Suprapubic skin (tissue), 4 donors: ENCODE results near the gene UTY. TPM values are rescaled to one million over a fixed set of nuclear protein-coding genes. Genes with fewer than 3 reads are reported as not detected.
"Not testable (repeated sequence)": the region's sequence is repeated elsewhere in the genome, so short reads cannot be mapped to it uniquely, and the experiment has no call there.

ENCODE experiments used
- DNase-seq, 2 donors: peaks; one replicate each; pipeline ENCODE4 v3.0.0-alpha.2; 2019; ENCODE audit warnings: low spot score in 2 of 2
- H3K27ac ChIP-seq: fragments of 200-600 bp; sonication (generic); one replicate; pipeline ENCODE4 v1.5.1; 2019
- H3K27me3 ChIP-seq: fragments of 200-600 bp; sonication (generic); one replicate; pipeline ENCODE4 v1.5.1; 2019
- H3K36me3 ChIP-seq: fragments of 200-600 bp; sonication (generic); one replicate; pipeline ENCODE4 v1.5.1; 2019
- H3K4me1 ChIP-seq: fragments of 200-600 bp; sonication (generic); one replicate; pipeline ENCODE4 v1.5.1; 2019
- H3K4me3 ChIP-seq: fragments of 200-600 bp; sonication (generic); one replicate; pipeline ENCODE4 v1.5.1; 2019; ENCODE audit warnings: mild to moderate bottlenecking
- H3K9me3 ChIP-seq: fragments of 200-600 bp; sonication (generic); one replicate; pipeline ENCODE4 v1.5.1; 2019
- CTCF ChIP-seq, 2 donors: fragments of 200-600 bp in 1 of 2; fragments of 450-650 bp in 1 of 2; sonication (generic) in 1 of 2; IDR thresholded peaks; one replicate each; pipeline ENCODE4 v1.5.1; 2016 to 2019; ENCODE audit warnings: antibody characterized with exemption in 2 of 2, mild to moderate bottlenecking in 1 of 2, moderate library complexity in 1 of 2
- EP300 ChIP-seq: sonication (generic); formaldehyde crosslinking; IDR thresholded peaks from one replicate; pipeline ENCODE4 v1.6.1; 2017; ENCODE audit warnings: antibody characterized with exemption
- POLR2A ChIP-seq, 2 donors: fragments of 450-650 bp; IDR thresholded peaks; one replicate each; pipeline ENCODE4 v1.6.1; 2017; ENCODE audit warnings: antibody characterized with exemption in 2 of 2, mild to moderate bottlenecking in 2 of 2, moderate library complexity in 2 of 2
- POLR2AphosphoS5 ChIP-seq, 3 donors: sonication (generic); formaldehyde crosslinking; IDR thresholded peaks; one replicate each; pipeline ENCODE4 v1.6.1; 2017; ENCODE audit warnings: antibody characterized with exemption in 3 of 3
- WGBS: methylation state at CpG from one replicate; pipeline ENCODE4 v1.1.5; 2018; 5-methylcytosine and 5-hydroxymethylcytosine counted together
- total RNA-seq, 4 donors: library from RNA; depleted of rRNA; stranded (reverse); fragments of >200 nt; gene quantifications; one replicate each; pipeline ENCODE4 v1.1.0, GENCODE V29; 2016

The UTY gene
- total RNA-seq, 4 donors from 2014 or later = 0.11 to 40.0 (median 17.5) TPM

GRCh38 chrY:13295026-13295425 is 184.8 kb downstream of the UTY start:
- TF ChIP-seq EP300 (no peak), POLR2A (IDR thresholded peaks at IDR 0.05) (no peak), POLR2AphosphoS5 (IDR thresholded peaks at IDR 0.05) (no peak), CTCF (IDR thresholded peaks at IDR 0.05) (no peak)
- no peak overlapping the region for H3K4me3 ChIP-seq
- H3K27ac ChIP-seq = no peak overlapping the region
- peaks cover 25% of the 10 kb centered on the region for H3K36me3 ChIP-seq
- no peaks in the 10 kb centered on the region for H3K9me3 ChIP-seq
- no peak for DNase-seq
- no peaks in the 10 kb centered on the region for H3K27me3 ChIP-seq
- no peaks in the 10 kb centered on the region for H3K4me1 ChIP-seq
- no CpG with 5 or more reads among the region's 2 CpGs for WGBS

GRCh38 chrY:13291199-13291598 is 188.6 kb downstream of the UTY start:
- TF ChIP-seq POLR2A (IDR thresholded peaks at IDR 0.05) = no peak
- no peak for TF ChIP-seq POLR2AphosphoS5 (IDR thresholded peaks at IDR 0.05)
- TF ChIP-seq EP300 = no peak
- H3K36me3 ChIP-seq = peaks cover 45% of the 10 kb centered on the region
- H3K27me3 ChIP-seq = no peaks in the 10 kb centered on the region
- no peaks in the 10 kb centered on the region for H3K4me1 ChIP-seq
- no peak for DNase-seq
- no peak overlapping the region for H3K4me3 ChIP-seq
- WGBS = no CpG with 5 or more reads among the region's 1 CpG
- H3K9me3 ChIP-seq = no peaks in the 10 kb centered on the region
- H3K27ac ChIP-seq = no peak overlapping the region

GRCh38 chrY:13282151-13283054 is 197.4 kb downstream of the UTY start:
- not testable (repeated sequence) for H3K27ac ChIP-seq
- no CpG with 5 or more reads among the region's 15 CpGs for WGBS

GRCh38 chrY:13279561-13279960 is 200.3 kb downstream of the UTY start:
- no peak for DNase-seq
- H3K4me3 ChIP-seq = no peak overlapping the region
- peaks cover 19% of the 10 kb centered on the region for H3K36me3 ChIP-seq
- TF ChIP-seq POLR2AphosphoS5 (IDR thresholded peaks at IDR 0.05) (no peak), POLR2A (IDR thresholded peaks at IDR 0.05) (no peak), CTCF (IDR thresholded peaks at IDR 0.05) (no peak), EP300 (no peak)
- no CpG with 5 or more reads among the region's 2 CpGs for WGBS
- no peak overlapping the region for H3K27ac ChIP-seq
- H3K9me3 ChIP-seq = no peaks in the 10 kb centered on the region
- no peaks in the 10 kb centered on the region for H3K4me1 ChIP-seq
- no peaks in the 10 kb centered on the region for H3K27me3 ChIP-seq

More at GRCh38 chrY:13282151-13283054, 197.4 kb downstream of the UTY start:
- not testable (repeated sequence) for H3K4me1 ChIP-seq, H3K9me3 ChIP-seq, H3K27me3 ChIP-seq, H3K4me3 ChIP-seq
- H3K36me3 ChIP-seq = peaks cover 32% of the 10 kb centered on the region
- DNase-seq = peak in 1 of 2 donors; percentile 74

GRCh38 chrY:13271706-13272105 is 208.1 kb downstream of the UTY start:
- no peaks in the 10 kb centered on the region for H3K9me3 ChIP-seq
- H3K4me3 ChIP-seq = no peak overlapping the region
- DNase-seq = no peak
- no peak overlapping the region for H3K27ac ChIP-seq
- H3K36me3 ChIP-seq = peaks cover 23% of the 10 kb centered on the region
- H3K27me3 ChIP-seq = no peaks in the 10 kb centered on the region
- TF ChIP-seq POLR2A (IDR thresholded peaks at IDR 0.05) (no peak), POLR2AphosphoS5 (IDR thresholded peaks at IDR 0.05) (no peak), CTCF (IDR thresholded peaks at IDR 0.05) (no peak), EP300 (no peak)
- no peaks in the 10 kb centered on the region for H3K4me1 ChIP-seq

- peaks cover 20% of the 10 kb centered on the region for H3K36me3 ChIP-seq
- H3K9me3 ChIP-seq = not testable (repeated sequence)
These were observed 225.8 kb downstream of the UTY start for GRCh38 chrY:13253941-13254440.

More at GRCh38 chrY:13253941-13254440, 225.8 kb downstream of the UTY start:
- not testable (repeated sequence) for DNase-seq, H3K4me3 ChIP-seq, H3K27ac ChIP-seq, H3K4me1 ChIP-seq, H3K27me3 ChIP-seq
- no CpG with 5 or more reads among the region's 4 CpGs for WGBS
